ENCODE data around the gene BCAS3. TPM values are rescaled to one million over a fixed set of nuclear protein-coding genes. Genes with fewer than 3 reads are reported as not detected.

Gene BCAS3
- total RNA-seq, 2 experiments from 2014 or later: 20.1 to 31.8 TPM

DNA sequence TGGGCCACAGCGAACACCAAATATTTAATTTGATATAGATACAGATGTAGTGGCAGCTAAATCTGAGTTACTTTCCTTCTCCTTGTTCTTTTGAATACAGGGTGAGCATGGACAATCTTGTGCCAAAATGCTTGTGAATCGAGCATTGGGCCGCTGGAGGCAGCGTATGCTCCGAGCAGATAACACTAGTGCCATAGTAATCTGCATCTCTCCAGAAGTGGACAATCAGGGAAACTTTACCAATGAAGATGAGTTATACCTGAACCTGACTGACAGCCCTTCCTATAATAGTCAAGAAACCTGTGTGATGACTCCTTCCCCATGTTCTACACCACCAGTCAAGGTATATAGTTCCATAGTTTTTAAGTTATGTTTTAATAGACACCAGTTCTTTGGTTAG lies 21.2 kb upstream of the BCAS3 start:
- H3K36me3 Mint-ChIP-seq (ENCODE audit: low read depth): peaks cover 45% of the 10 kb centered on the region
- Histone ChIP-seq H3K4me1 (ENCODE audit: insufficient read depth, low read length) (no peaks in the 10 kb centered on the region), H3K27ac (ENCODE audit: low read depth in 1 of 2, low read length in 2 of 2) (no peak overlapping the region), H3K9me3 (ENCODE audit: control insufficient read depth in 1 of 2, insufficient read depth in 1 of 2, low read length in 2 of 2) (no peaks in the 10 kb centered on the region), H3K36me3 (ENCODE audit: insufficient read depth, low read length) (peaks cover 8% of the 10 kb centered on the region), H3K27me3 (ENCODE audit: control insufficient read depth in 1 of 2, insufficient read depth in 2 of 2, low read length in 2 of 2) (no peaks in the 10 kb centered on the region), H3K4me3 (ENCODE audit: low read length) (no peak overlapping the region)
- intact Hi-C loops (cut with DNase I, micrococcal nuclease): no loop called here
- TF ChIP-seq, protein P1, sequence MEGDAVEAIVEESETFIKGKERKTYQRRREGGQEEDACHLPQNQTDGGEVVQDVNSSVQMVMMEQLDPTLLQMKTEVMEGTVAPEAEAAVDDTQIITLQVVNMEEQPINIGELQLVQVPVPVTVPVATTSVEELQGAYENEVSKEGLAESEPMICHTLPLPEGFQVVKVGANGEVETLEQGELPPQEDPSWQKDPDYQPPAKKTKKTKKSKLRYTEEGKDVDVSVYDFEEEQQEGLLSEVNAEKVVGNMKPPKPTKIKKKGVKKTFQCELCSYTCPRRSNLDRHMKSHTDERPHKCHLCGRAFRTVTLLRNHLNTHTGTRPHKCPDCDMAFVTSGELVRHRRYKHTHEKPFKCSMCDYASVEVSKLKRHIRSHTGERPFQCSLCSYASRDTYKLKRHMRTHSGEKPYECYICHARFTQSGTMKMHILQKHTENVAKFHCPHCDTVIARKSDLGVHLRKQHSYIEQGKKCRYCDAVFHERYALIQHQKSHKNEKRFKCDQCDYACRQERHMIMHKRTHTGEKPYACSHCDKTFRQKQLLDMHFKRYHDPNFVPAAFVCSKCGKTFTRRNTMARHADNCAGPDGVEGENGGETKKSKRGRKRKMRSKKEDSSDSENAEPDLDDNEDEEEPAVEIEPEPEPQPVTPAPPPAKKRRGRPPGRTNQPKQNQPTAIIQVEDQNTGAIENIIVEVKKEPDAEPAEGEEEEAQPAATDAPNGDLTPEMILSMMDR (IDR thresholded peaks at IDR 0.05): no peak
- no peak overlapping the region for H3K4me3 Mint-ChIP-seq
- peaks cover 27% of the 10 kb centered on the region for H3K4me1 Mint-ChIP-seq (ENCODE audit: low read depth)
- ChIA-PET CTCF (no interaction called here), POLR2A (interaction anchor here (1.2 kb wide), 1 partner anchor 20 kb away, joined by 4 read pairs; no protein-coding TSS in a partner anchor)
- ATAC-seq (ENCODE audit: poor library complexity): no peak
- H3K9me3 Mint-ChIP-seq: no peaks in the 10 kb centered on the region
- no peaks in the 10 kb centered on the region for H3K27me3 Mint-ChIP-seq
- no peak for DNase-seq
- H3K27ac Mint-ChIP-seq: no peak overlapping the region

GRCh38 chr17:60659156-60659555 lies 18.5 kb upstream of the BCAS3 start:
- Mint-ChIP-seq H3K36me3 (ENCODE audit: low read depth) (peaks cover 47% of the 10 kb centered on the region), H3K4me3 (no peak overlapping the region), H3K4me1 (ENCODE audit: low read depth) (peaks cover 4% of the 10 kb centered on the region), H3K27ac (no peak overlapping the region), H3K9me3 (no peaks in the 10 kb centered on the region), H3K27me3 (no peaks in the 10 kb centered on the region)
- H3K4me1 ChIP-seq (ENCODE audit: insufficient read depth, low read length): no peaks in the 10 kb centered on the region
- intact Hi-C loops (cut with DNase I, micrococcal nuclease): no loop called here
- ATAC-seq (ENCODE audit: poor library complexity): no peak
- H3K27ac ChIP-seq (ENCODE audit: low read depth in 1 of 2, low read length in 2 of 2): no peak overlapping the region
- no peaks in the 10 kb centered on the region for H3K27me3 ChIP-seq (ENCODE audit: control insufficient read depth in 1 of 2, insufficient read depth in 2 of 2, low read length in 2 of 2)
- no peaks in the 10 kb centered on the region for H3K9me3 ChIP-seq (ENCODE audit: control insufficient read depth in 1 of 2, insufficient read depth in 1 of 2, low read length in 2 of 2)
- H3K36me3 ChIP-seq (ENCODE audit: insufficient read depth, low read length): peaks cover 12% of the 10 kb centered on the region
- no peak for DNase-seq
- POLR2A ChIA-PET: no interaction called here
- CTCF ChIA-PET: interaction anchor here (0.7 kb wide), 1 partner anchor 376 kb away, joined by 3 read pairs; no protein-coding TSS in a partner anchor
- no peak overlapping the region for H3K4me3 ChIP-seq (ENCODE audit: low read length)
- TF ChIP-seq, protein P1 (IDR thresholded peaks at IDR 0.05): no peak

DNA sequence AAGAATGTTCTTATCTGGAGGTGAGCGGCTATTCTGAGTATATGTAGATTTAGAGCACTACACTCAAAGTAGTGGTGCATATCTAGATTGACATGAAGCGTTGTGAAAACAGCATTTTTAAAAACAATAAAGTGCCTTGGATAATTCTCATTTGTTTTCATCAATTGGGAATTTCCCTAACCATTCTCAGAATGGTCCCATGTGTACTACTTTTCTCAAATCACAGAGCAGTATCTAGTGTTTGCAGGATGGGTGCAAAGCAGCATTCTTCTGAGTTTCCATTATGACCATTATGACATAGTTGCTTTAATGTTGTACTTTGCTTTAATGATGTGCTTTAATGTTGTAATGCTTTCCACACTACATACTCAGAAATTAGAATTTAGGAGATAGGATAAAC lies 16.2 kb upstream of the BCAS3 start:
- Mint-ChIP-seq H3K9me3 (no peaks in the 10 kb centered on the region), H3K27ac (no peak overlapping the region), H3K4me3 (no peak overlapping the region)

More for the DNA sequence above, 16.2 kb upstream of the BCAS3 start:
- ChIA-PET POLR2A (no interaction called here), CTCF (no interaction called here)
- Histone ChIP-seq H3K27ac (ENCODE audit: low read depth in 1 of 2, low read length in 2 of 2) (no peak overlapping the region), H3K27me3 (ENCODE audit: control insufficient read depth in 1 of 2, insufficient read depth in 2 of 2, low read length in 2 of 2) (no peaks in the 10 kb centered on the region), H3K4me1 (ENCODE audit: insufficient read depth, low read length) (no peaks in the 10 kb centered on the region), H3K36me3 (ENCODE audit: insufficient read depth, low read length) (peaks cover 15% of the 10 kb centered on the region), H3K9me3 (ENCODE audit: control insufficient read depth in 1 of 2, insufficient read depth in 1 of 2, low read length in 2 of 2) (no peaks in the 10 kb centered on the region), H3K4me3 (ENCODE audit: low read length) (no peak overlapping the region)
- ATAC-seq (ENCODE audit: poor library complexity) (no peak), DNase-seq (no peak)
- H3K36me3 Mint-ChIP-seq (ENCODE audit: low read depth): peaks cover 57% of the 10 kb centered on the region
- no peaks in the 10 kb centered on the region for H3K27me3 Mint-ChIP-seq
- H3K4me1 Mint-ChIP-seq (ENCODE audit: low read depth): peaks cover 3% of the 10 kb centered on the region
- intact Hi-C loops (cut with DNase I, micrococcal nuclease): no loop called here
- TF ChIP-seq, protein P1 (IDR thresholded peaks at IDR 0.05): no peak
